ENCODE measurements around the gene WFIKKN2.
A peak's percentile ranks its signal among the peaks of the same experiment; 100 is the strongest.

The WFIKKN2 gene

GRCh38 chr17:50864747-50865059 is 29.3 kb downstream of the WFIKKN2 start:
- WGBS, 2 donors (ENCODE audit: extremely low coverage in 2 of 2, insufficient read length in 2 of 2, insufficient replicate concordance in 1 of 2) = no CpG with 5 or more reads among the region's 6 CpGs

GRCh38 chr17:50865060-50865867 is 29.9 kb downstream of the WFIKKN2 start:
- H3K4me2 ChIP-seq (ENCODE audit: insufficient read depth, low read length, poor library complexity, severe bottlenecking) = peak overlapping the region; percentile 67
- peak overlapping the region; percentile 99 for H3K14ac ChIP-seq (ENCODE audit: low read length)
- H2AFZ ChIP-seq (ENCODE audit: low read length) = peak overlapping the region; percentile 50
- peaks cover 5 to 6% of the 10 kb centered on the region in 2 donors for H3K4me1 ChIP-seq (ENCODE audit: control insufficient read depth in 2 of 2, insufficient read depth in 1 of 2, low read depth in 1 of 2, low read length in 2 of 2)
- no peaks in the 10 kb centered on the region for H3K9me3 ChIP-seq (replicated peaks in 1 of 2; ENCODE audit: control insufficient read depth in 2 of 2, insufficient read depth in 1 of 2, low read depth in 1 of 2, low read length in 2 of 2)
- H3K27me3 ChIP-seq (ENCODE audit: control insufficient read depth in 3 of 3, insufficient read depth in 3 of 3, low read depth in 1 of 3, low read length in 3 of 3) = no peaks in the 10 kb centered on the region
- H3K18ac ChIP-seq (ENCODE audit: low read length) = peak overlapping the region; percentile 100
- peak overlapping the region; percentile 97 for H2BK5ac ChIP-seq (ENCODE audit: low read length)
- H3K27ac ChIP-seq (replicated peaks; ENCODE audit: low read length) = peak overlapping the region; percentile 82
- H3K9ac ChIP-seq (ENCODE audit: low read depth, low read length, poor library complexity) = peak overlapping the region; percentile 99
- H2BK120ac ChIP-seq (ENCODE audit: low read depth, low read length) = no peak overlapping the region
- H3K23ac ChIP-seq (ENCODE audit: low read depth, low read length, poor library complexity) = peak overlapping the region; percentile 62
- peak overlapping the region; percentile 60 to 94 for H3K4me3 ChIP-seq (ENCODE audit: low read length in 2 of 2)
- no peak overlapping the region for H4K8ac ChIP-seq (ENCODE audit: low read depth, low read length)
- H3K4ac ChIP-seq (ENCODE audit: low read length) = peak overlapping the region; percentile 86
- H3K36me3 ChIP-seq (replicated peaks in 1 of 2; ENCODE audit: control insufficient read depth in 2 of 2, insufficient read depth in 2 of 2, low read length in 2 of 2) = peaks cover 8 to 34% of the 10 kb centered on the region in 2 donors
- no CpG with 5 or more reads among the region's 50 CpGs for WGBS, 2 donors (ENCODE audit: extremely low coverage in 2 of 2, insufficient read length in 2 of 2, insufficient replicate concordance in 1 of 2)
- DNase-seq (ENCODE audit: low spot score) = peak; percentile 50
- peak overlapping the region; percentile 65 for H2AK5ac ChIP-seq (ENCODE audit: low read depth, low read length)
- no peak overlapping the region for H2BK12ac ChIP-seq (ENCODE audit: low read length)
- no peak overlapping the region for H4K91ac ChIP-seq (ENCODE audit: low read depth, low read length, poor library complexity)
- no peak overlapping the region for H2BK15ac ChIP-seq (ENCODE audit: low read length)
- peaks cover 5% of the 10 kb centered on the region for H3K79me1 ChIP-seq (ENCODE audit: low read depth, low read length)

More at GRCh38 chr17:50864747-50865059, 29.3 kb downstream of the WFIKKN2 start:
- Histone ChIP-seq H3K4me3 (ENCODE audit: low read length in 2 of 2) (peak overlapping the region; percentile 60 to 94), H3K23ac (ENCODE audit: low read depth, low read length, poor library complexity) (no peak overlapping the region), H2AFZ (ENCODE audit: low read length) (no peak overlapping the region), H3K27ac (replicated peaks; ENCODE audit: low read length) (peak overlapping the region; percentile 82), H4K91ac (ENCODE audit: low read depth, low read length, poor library complexity) (no peak overlapping the region), H3K36me3 (replicated peaks in 1 of 2; ENCODE audit: control insufficient read depth in 2 of 2, insufficient read depth in 2 of 2, low read length in 2 of 2) (peaks cover 8 to 34% of the 10 kb centered on the region in 2 donors), H3K27me3 (ENCODE audit: control insufficient read depth in 3 of 3, insufficient read depth in 3 of 3, low read depth in 1 of 3, low read length in 3 of 3) (no peaks in the 10 kb centered on the region), H2BK120ac (ENCODE audit: low read depth, low read length) (no peak overlapping the region), H3K4me1 (ENCODE audit: control insufficient read depth in 2 of 2, insufficient read depth in 1 of 2, low read depth in 1 of 2, low read length in 2 of 2) (peaks cover 5 to 6% of the 10 kb centered on the region in 2 donors), H2AK5ac (ENCODE audit: low read depth, low read length) (no peak overlapping the region), H3K4me2 (ENCODE audit: insufficient read depth, low read length, poor library complexity, severe bottlenecking) (peak overlapping the region; percentile 67), H3K9ac (ENCODE audit: low read depth, low read length, poor library complexity) (no peak overlapping the region), H2BK15ac (ENCODE audit: low read length) (no peak overlapping the region), H2BK12ac (ENCODE audit: low read length) (no peak overlapping the region), H3K4ac (ENCODE audit: low read length) (no peak overlapping the region), H3K79me1 (ENCODE audit: low read depth, low read length) (peaks cover 5% of the 10 kb centered on the region), H3K14ac (ENCODE audit: low read length) (no peak overlapping the region), H4K8ac (ENCODE audit: low read depth, low read length) (no peak overlapping the region), H3K18ac (ENCODE audit: low read length) (no peak overlapping the region), H2BK5ac (ENCODE audit: low read length) (no peak overlapping the region), H3K9me3 (replicated peaks in 1 of 2; ENCODE audit: control insufficient read depth in 2 of 2, insufficient read depth in 1 of 2, low read depth in 1 of 2, low read length in 2 of 2) (no peaks in the 10 kb centered on the region)
- DNase-seq (ENCODE audit: low spot score) = no peak

- Histone ChIP-seq H2BK12ac (ENCODE audit: low read length) (no peak overlapping the region), H2BK120ac (ENCODE audit: low read depth, low read length) (no peak overlapping the region), H3K9me3 (replicated peaks in 1 of 2; ENCODE audit: control insufficient read depth in 2 of 2, insufficient read depth in 1 of 2, low read depth in 1 of 2, low read length in 2 of 2) (no peaks in the 10 kb centered on the region), H3K4me3 (ENCODE audit: low read length in 2 of 2) (peak overlapping the region; percentile 60 to 94), H3K23ac (ENCODE audit: low read depth, low read length, poor library complexity) (peak overlapping the region; percentile 100), H3K4me1 (ENCODE audit: control insufficient read depth in 2 of 2, insufficient read depth in 1 of 2, low read depth in 1 of 2, low read length in 2 of 2) (peaks cover 5 to 6% of the 10 kb centered on the region in 2 donors), H3K36me3 (replicated peaks in 1 of 2; ENCODE audit: control insufficient read depth in 2 of 2, insufficient read depth in 2 of 2, low read length in 2 of 2) (peaks cover 8 to 34% of the 10 kb centered on the region in 2 donors), H3K79me1 (ENCODE audit: low read depth, low read length) (peaks cover 5% of the 10 kb centered on the region), H3K4me2 (ENCODE audit: insufficient read depth, low read length, poor library complexity, severe bottlenecking) (peak overlapping the region; percentile 39), H2AK5ac (ENCODE audit: low read depth, low read length) (peak overlapping the region; percentile 65), H2BK15ac (ENCODE audit: low read length) (no peak overlapping the region), H4K91ac (ENCODE audit: low read depth, low read length, poor library complexity) (no peak overlapping the region), H3K27ac (replicated peaks; ENCODE audit: low read length) (peak overlapping the region; percentile 82), H4K8ac (ENCODE audit: low read depth, low read length) (no peak overlapping the region), H2AFZ (ENCODE audit: low read length) (peak overlapping the region; percentile 50), H3K4ac (ENCODE audit: low read length) (peak overlapping the region; percentile 86), H3K9ac (ENCODE audit: low read depth, low read length, poor library complexity) (peak overlapping the region; percentile 99), H3K14ac (ENCODE audit: low read length) (peak overlapping the region; percentile 99), H2BK5ac (ENCODE audit: low read length) (peak overlapping the region; percentile 97), H3K18ac (ENCODE audit: low read length) (peak overlapping the region; percentile 100), H3K27me3 (ENCODE audit: control insufficient read depth in 3 of 3, insufficient read depth in 3 of 3, low read depth in 1 of 3, low read length in 3 of 3) (no peaks in the 10 kb centered on the region)
- no peak for DNase-seq (ENCODE audit: low spot score)
- no CpG with 5 or more reads among the region's 53 CpGs for WGBS, 2 donors (ENCODE audit: extremely low coverage in 2 of 2, insufficient read length in 2 of 2, insufficient replicate concordance in 1 of 2)
Measured at GRCh38 chr17:50865868-50866260, 30.5 kb downstream of the WFIKKN2 start.

GRCh38 chr17:50866261-50866949 is 31.0 kb downstream of the WFIKKN2 start, which contains the start of gene TOB1:
Gene TOB1, minus strand, starts transcription at chr17:50866354. Its CDS starts 2,337 bp downstream, at chr17:50864017.
- H3K4me2 ChIP-seq (ENCODE audit: insufficient read depth, low read length, poor library complexity, severe bottlenecking) = peak within 1 kb of the TSS; percentile 99
- no peak within 1 kb of the TSS for H4K8ac ChIP-seq (ENCODE audit: low read depth, low read length)
- H2BK15ac ChIP-seq (ENCODE audit: low read length) = peak within 1 kb of the TSS; percentile 54
- peak within 1 kb of the TSS; percentile 99 for H3K14ac ChIP-seq (ENCODE audit: low read length)
- H2AFZ ChIP-seq (ENCODE audit: low read length) = peak within 1 kb of the TSS; percentile 77
- peaks cover 2 to 6% of the 10 kb centered on the region in 2 donors for H3K4me1 ChIP-seq (ENCODE audit: control insufficient read depth in 2 of 2, insufficient read depth in 1 of 2, low read depth in 1 of 2, low read length in 2 of 2)
- H2BK12ac ChIP-seq (ENCODE audit: low read length) = peak within 1 kb of the TSS; percentile 93
- no peaks in the 10 kb centered on the region for H3K27me3 ChIP-seq (ENCODE audit: control insufficient read depth in 3 of 3, insufficient read depth in 3 of 3, low read depth in 1 of 3, low read length in 3 of 3)
- H3K9ac ChIP-seq (ENCODE audit: low read depth, low read length, poor library complexity) = peak within 1 kb of the TSS; percentile 99
- peak within 1 kb of the TSS; percentile 100 for H3K23ac ChIP-seq (ENCODE audit: low read depth, low read length, poor library complexity)
- peak within 1 kb of the TSS; percentile 60 to 94 for H3K4me3 ChIP-seq (ENCODE audit: low read length in 2 of 2)
- peaks cover 5% of the 10 kb centered on the region for H3K79me1 ChIP-seq (ENCODE audit: low read depth, low read length)
- H4K91ac ChIP-seq (ENCODE audit: low read depth, low read length, poor library complexity) = peak within 1 kb of the TSS; percentile 47
- peak within 1 kb of the TSS; percentile 65 for H2AK5ac ChIP-seq (ENCODE audit: low read depth, low read length)
- DNase-seq (ENCODE audit: low spot score) = peak; percentile 98
- peak within 1 kb of the TSS; percentile 100 for H3K18ac ChIP-seq (ENCODE audit: low read length)
- H2BK120ac ChIP-seq (ENCODE audit: low read depth, low read length) = peak within 1 kb of the TSS; percentile 99
- H3K36me3 ChIP-seq (replicated peaks in 1 of 2; ENCODE audit: control insufficient read depth in 2 of 2, insufficient read depth in 2 of 2, low read length in 2 of 2) = peaks cover 8 to 28% of the 10 kb centered on the region in 2 donors
- H3K9me3 ChIP-seq (replicated peaks in 1 of 2; ENCODE audit: control insufficient read depth in 2 of 2, insufficient read depth in 1 of 2, low read depth in 1 of 2, low read length in 2 of 2) = no peaks in the 10 kb centered on the region
- H3K27ac ChIP-seq (replicated peaks; ENCODE audit: low read length) = peak within 1 kb of the TSS; percentile 98
- peak within 1 kb of the TSS; percentile 100 for H3K4ac ChIP-seq (ENCODE audit: low read length)
- no CpG with 5 or more reads among the region's 75 CpGs for WGBS, 2 donors (ENCODE audit: extremely low coverage in 2 of 2, insufficient read length in 2 of 2, insufficient replicate concordance in 1 of 2)
- peak within 1 kb of the TSS; percentile 99 for H2BK5ac ChIP-seq (ENCODE audit: low read length)

Data from neuronal stem cell (in vitro differentiated cells).